Peyer's patch (tissue), 4 donors: ENCODE data around the gene CYB561.

Experiments used
- CTCF ChIP-seq, 6 experiments: fragments of 450-650 bp in 4 of 6; fragments of 200-600 bp in 2 of 6; sonication (generic) in 1 of 6; IDR thresholded peaks; one replicate each; pipeline ENCODE4 v1.5.1; 2017 to 2019; ENCODE audit warnings: antibody characterized with exemption in 6 of 6, mild to moderate bottlenecking in 3 of 6, moderate library complexity in 1 of 6
- POLR2A ChIP-seq, 2 donors: fragments of 450-650 bp; IDR thresholded peaks; one replicate each; pipeline ENCODE4 v1.5.1; 2017; ENCODE audit warnings: antibody characterized with exemption in 2 of 2, mild to moderate bottlenecking in 2 of 2, moderate library complexity in 2 of 2

DNA sequence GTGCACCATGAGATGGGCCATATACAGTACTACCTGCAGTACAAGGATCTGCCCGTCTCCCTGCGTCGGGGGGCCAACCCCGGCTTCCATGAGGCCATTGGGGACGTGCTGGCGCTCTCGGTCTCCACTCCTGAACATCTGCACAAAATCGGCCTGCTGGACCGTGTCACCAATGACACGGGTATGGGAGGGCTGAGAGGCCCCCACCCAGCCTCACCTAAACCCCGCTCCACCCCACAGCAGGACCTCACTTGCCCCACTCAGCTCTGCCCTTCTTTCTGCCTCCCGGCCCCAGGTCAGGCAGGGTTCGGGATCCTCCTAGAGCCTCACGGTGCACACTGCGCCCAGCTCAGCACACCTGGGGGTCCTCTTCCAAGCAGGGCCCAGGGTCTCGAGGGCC is 36.4 kb upstream of the CYB561 start:
- TF ChIP-seq POLR2A (IDR thresholded peaks at IDR 0.05) (no peak), CTCF (IDR thresholded peaks at IDR 0.05) (no peak)
